ENCODE measurements around the gene SYT2. TPM values are rescaled to one million over a fixed set of nuclear protein-coding genes. Genes with fewer than 3 reads are reported as not detected.
"Not testable (repeated sequence)": the region's sequence is repeated elsewhere in the genome, so short reads cannot be mapped to it uniquely, and the experiment has no call there.

Gene SYT2
- total RNA-seq, 1 experiment from 2014 or later = not detected

DNA sequence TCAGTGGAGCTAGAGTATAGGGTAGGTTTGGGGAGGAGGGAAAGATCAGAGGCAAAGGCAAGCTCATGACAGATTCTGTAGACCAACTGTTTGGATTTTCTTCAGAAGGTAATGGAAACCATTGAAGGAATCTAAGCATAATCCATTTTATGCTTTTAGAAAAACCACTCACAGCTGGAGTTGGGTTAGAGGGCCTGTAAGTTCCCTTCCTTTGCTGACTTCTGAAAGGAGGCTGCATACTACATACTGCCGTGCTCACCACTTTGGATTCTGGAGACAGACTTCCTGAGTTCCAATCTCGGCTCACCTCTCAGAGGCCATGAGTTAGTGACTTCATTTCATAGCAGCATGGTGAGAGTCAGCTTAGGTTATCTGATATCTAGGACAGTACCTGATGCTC is 6.4 kb upstream of the SYT2 start:
- Histone ChIP-seq H3K27ac (no peak overlapping the region), H3K4me3 (no peak overlapping the region)
- no peak for DNase-seq (ENCODE audit: low read depth in 1 of 2, low spot score in 2 of 2)

DNA sequence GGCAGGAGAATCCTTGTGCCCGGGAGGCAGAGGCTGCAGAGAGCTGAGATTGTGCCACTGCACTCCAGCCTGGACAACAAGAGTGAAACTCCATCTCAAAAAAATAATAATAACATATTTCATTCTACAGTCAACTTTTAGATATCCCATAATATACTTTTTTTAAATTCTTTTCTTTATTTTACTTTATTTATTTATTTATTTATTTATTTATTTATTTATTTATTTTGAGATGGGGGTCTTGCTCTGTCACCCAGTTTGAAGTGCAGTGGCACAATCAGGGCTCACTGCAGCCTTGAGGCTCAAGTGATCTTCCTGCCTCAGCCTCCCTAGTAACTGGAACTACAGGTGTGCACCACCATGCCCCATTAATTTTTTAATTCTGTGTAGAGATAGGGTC is 3.9 kb upstream of the SYT2 start:
- not testable (repeated sequence) for H3K4me3 ChIP-seq; DNase-seq (ENCODE audit: low read depth in 1 of 2, low spot score in 2 of 2); H3K27ac ChIP-seq; H3K9me3 ChIP-seq (replicated peaks); H3K36me3 ChIP-seq
- Histone ChIP-seq H3K27me3 (replicated peaks) (peaks cover 31% of the 10 kb centered on the region), H3K4me1 (replicated peaks) (peaks cover 16% of the 10 kb centered on the region)

More for the DNA sequence above, 6.4 kb upstream of the SYT2 start:
- H3K27me3 ChIP-seq (replicated peaks) = peaks cover 8% of the 10 kb centered on the region; the same call in 1 of the 2 replicates
- H3K4me1 ChIP-seq (replicated peaks) = peaks cover 6% of the 10 kb centered on the region; the same call in 1 of the 2 replicates
- no peaks in the 10 kb centered on the region for H3K9me3 ChIP-seq (replicated peaks)
- no peaks in the 10 kb centered on the region for H3K36me3 ChIP-seq

DNA sequence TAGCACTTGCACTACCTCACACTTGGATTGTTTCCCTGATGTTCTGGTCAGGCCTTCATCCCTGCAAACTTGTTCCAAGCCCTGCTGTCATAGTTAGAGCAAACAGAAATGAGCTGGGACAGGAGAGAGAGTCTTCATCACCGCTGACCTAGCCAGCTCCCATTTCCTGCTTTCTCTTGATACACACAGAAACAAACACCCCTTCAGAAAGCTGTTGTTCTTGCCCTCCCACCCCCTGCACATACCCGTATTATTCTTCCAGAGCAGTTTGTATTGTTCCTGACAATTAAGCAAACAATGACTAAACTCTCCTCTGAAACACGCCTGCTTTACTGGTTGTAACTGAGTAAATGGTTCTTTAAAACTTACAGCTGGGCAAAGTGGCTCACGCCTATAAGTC is 2.9 kb upstream of the SYT2 start:
- H3K27ac ChIP-seq = no peak overlapping the region
- DNase-seq (ENCODE audit: low read depth in 1 of 2, low spot score in 2 of 2) = peak in 1 of 2 experiments; percentile 48
- H3K4me1 ChIP-seq (replicated peaks) = peaks cover 16% of the 10 kb centered on the region
- H3K27me3 ChIP-seq (replicated peaks) = peaks cover 39% of the 10 kb centered on the region
- H3K9me3 ChIP-seq (replicated peaks) = no peaks in the 10 kb centered on the region
- H3K4me3 ChIP-seq = no peak overlapping the region
- no peaks in the 10 kb centered on the region for H3K36me3 ChIP-seq

GRCh38 chr1:202711949-202712635 is 1.8 kb upstream of the SYT2 start:
- H3K9me3 ChIP-seq (replicated peaks) = no peaks in the 10 kb centered on the region
- H3K27me3 ChIP-seq (replicated peaks) = peaks cover 44% of the 10 kb centered on the region
- H3K36me3 ChIP-seq = no peaks in the 10 kb centered on the region
- H3K4me1 ChIP-seq (replicated peaks) = peaks cover 16% of the 10 kb centered on the region
- no peak overlapping the region for H3K4me3 ChIP-seq
- no peak for DNase-seq (ENCODE audit: low read depth in 1 of 2, low spot score in 2 of 2)
- H3K27ac ChIP-seq = no peak overlapping the region

- Histone ChIP-seq H3K27ac (no peak overlapping the region), H3K4me3 (no peak overlapping the region), H3K4me1 (replicated peaks) (peaks cover 16% of the 10 kb centered on the region), H3K9me3 (replicated peaks) (no peaks in the 10 kb centered on the region), H3K36me3 (no peaks in the 10 kb centered on the region), H3K27me3 (replicated peaks) (peaks cover 60% of the 10 kb centered on the region)
- DNase-seq (ENCODE audit: low read depth in 1 of 2, low spot score in 2 of 2) = peak in 1 of 2 experiments; percentile 36
Measured at GRCh38 chr1:202709276-202710041, 795 bp downstream of the SYT2 start.

GRCh38 chr1:202708456-202709275 is 1.6 kb downstream of the SYT2 start:
- no peaks in the 10 kb centered on the region for H3K36me3 ChIP-seq
- H3K27me3 ChIP-seq (replicated peaks) = peaks cover 67% of the 10 kb centered on the region

GRCh38 chr1:202706851-202707250 is 3.4 kb downstream of the SYT2 start:
- Histone ChIP-seq H3K4me3 (no peak overlapping the region), H3K27me3 (replicated peaks) (peaks cover 74% of the 10 kb centered on the region), H3K9me3 (replicated peaks) (no peaks in the 10 kb centered on the region), H3K36me3 (no peaks in the 10 kb centered on the region), H3K27ac (no peak overlapping the region), H3K4me1 (replicated peaks) (peaks cover 10% of the 10 kb centered on the region)
- no peak for DNase-seq (ENCODE audit: low read depth in 1 of 2, low spot score in 2 of 2)

More at GRCh38 chr1:202708456-202709275, 1.6 kb downstream of the SYT2 start:
- DNase-seq (ENCODE audit: low read depth in 1 of 2, low spot score in 2 of 2) = peak in 1 of 2 experiments; percentile 34
- no peaks in the 10 kb centered on the region for H3K9me3 ChIP-seq (replicated peaks)
- H3K4me1 ChIP-seq (replicated peaks) = peaks cover 16% of the 10 kb centered on the region
- no peak overlapping the region for H3K27ac ChIP-seq
- no peak overlapping the region for H3K4me3 ChIP-seq

DNA sequence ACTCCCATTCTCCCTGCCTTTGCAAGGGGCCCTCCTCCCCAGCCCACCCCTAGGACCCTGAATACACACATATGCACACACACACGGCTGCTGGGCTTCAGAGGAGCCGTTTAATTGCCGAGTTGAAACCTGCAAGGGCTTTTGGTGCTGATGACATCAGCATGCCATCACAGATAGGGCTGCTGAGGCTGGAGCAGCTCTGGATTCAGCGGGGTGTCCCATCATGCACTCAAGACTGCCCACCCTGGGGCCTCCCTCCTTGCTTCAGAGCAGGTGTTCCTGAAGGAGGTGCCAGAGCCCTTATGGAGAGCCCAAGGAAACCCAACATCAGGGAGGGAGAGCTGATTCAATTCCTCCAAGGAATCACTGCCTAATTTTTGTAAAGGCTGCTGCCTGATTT is 5.7 kb downstream of the SYT2 start:
- no peak overlapping the region for H3K4me3 ChIP-seq
- H3K4me1 ChIP-seq (replicated peaks) = peaks cover under 1% of the 10 kb centered on the region
- peaks cover 72% of the 10 kb centered on the region for H3K27me3 ChIP-seq (replicated peaks)
- H3K36me3 ChIP-seq = no peaks in the 10 kb centered on the region
- DNase-seq (ENCODE audit: low read depth in 1 of 2, low spot score in 2 of 2) = no peak
- H3K27ac ChIP-seq = no peak overlapping the region
- no peaks in the 10 kb centered on the region for H3K9me3 ChIP-seq (replicated peaks)

DNA sequence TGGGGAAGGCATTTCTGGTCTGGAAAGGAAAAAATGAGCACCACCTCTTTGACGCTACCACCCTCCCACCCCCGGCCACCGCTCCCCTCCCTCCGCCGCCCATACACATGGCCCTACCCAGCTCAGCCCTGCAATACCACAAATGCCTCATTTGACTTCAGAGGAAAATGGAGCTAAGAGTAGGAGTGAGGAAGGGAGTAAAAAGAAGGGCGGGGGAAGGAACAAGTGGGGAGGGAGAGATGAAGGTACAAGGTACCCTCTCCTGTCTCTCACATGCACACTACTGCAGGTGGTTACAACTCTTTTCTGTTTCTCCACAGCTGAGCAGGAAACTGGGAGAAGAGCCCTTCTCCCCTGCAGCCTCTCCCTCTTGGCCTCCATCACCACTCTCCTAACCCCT is 7.1 kb downstream of the SYT2 start:
- DNase-seq (ENCODE audit: low read depth in 1 of 2, low spot score in 2 of 2) = no peak
- Histone ChIP-seq H3K4me3 (no peak overlapping the region), H3K9me3 (replicated peaks) (no peaks in the 10 kb centered on the region), H3K27me3 (replicated peaks) (peaks cover 61% of the 10 kb centered on the region), H3K4me1 (replicated peaks) (no peaks in the 10 kb centered on the region), H3K36me3 (no peaks in the 10 kb centered on the region), H3K27ac (no peak overlapping the region)

GRCh38 chr1:202702088-202702487 is 8.2 kb downstream of the SYT2 start:
- Histone ChIP-seq H3K9me3 (replicated peaks) (no peaks in the 10 kb centered on the region), H3K27me3 (replicated peaks) (peaks cover 67% of the 10 kb centered on the region), H3K27ac (no peak overlapping the region), H3K36me3 (no peaks in the 10 kb centered on the region), H3K4me1 (replicated peaks) (no peaks in the 10 kb centered on the region), H3K4me3 (no peak overlapping the region)
- DNase-seq (ENCODE audit: low read depth in 1 of 2, low spot score in 2 of 2) = no peak

DNA sequence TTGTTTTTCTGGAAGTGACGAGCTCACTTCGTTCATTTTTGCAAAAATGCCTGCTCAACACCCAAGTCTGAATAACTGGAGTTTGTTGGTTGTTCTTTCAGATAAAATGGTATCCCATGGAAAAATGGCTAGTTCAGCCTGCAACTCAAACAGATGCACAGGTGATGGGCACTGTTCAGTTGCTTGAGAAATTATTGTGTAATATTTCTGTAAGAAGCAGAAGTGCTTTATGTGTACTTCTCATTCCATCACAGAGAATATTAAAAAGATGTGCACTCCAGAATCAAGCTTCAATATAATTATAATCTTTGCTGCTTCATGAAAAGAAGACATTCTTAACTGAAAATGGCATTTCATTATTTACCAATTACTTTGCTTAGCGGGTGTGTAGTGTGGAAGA is 9.1 kb downstream of the SYT2 start:
- H3K27ac ChIP-seq = no peak overlapping the region
- H3K27me3 ChIP-seq (replicated peaks) = peaks cover 68% of the 10 kb centered on the region
- no peaks in the 10 kb centered on the region for H3K9me3 ChIP-seq (replicated peaks)
- no peaks in the 10 kb centered on the region for H3K4me1 ChIP-seq (replicated peaks)
- H3K4me3 ChIP-seq = no peak overlapping the region
- DNase-seq (ENCODE audit: low read depth in 1 of 2, low spot score in 2 of 2) = no peak
- H3K36me3 ChIP-seq = no peaks in the 10 kb centered on the region

DNA sequence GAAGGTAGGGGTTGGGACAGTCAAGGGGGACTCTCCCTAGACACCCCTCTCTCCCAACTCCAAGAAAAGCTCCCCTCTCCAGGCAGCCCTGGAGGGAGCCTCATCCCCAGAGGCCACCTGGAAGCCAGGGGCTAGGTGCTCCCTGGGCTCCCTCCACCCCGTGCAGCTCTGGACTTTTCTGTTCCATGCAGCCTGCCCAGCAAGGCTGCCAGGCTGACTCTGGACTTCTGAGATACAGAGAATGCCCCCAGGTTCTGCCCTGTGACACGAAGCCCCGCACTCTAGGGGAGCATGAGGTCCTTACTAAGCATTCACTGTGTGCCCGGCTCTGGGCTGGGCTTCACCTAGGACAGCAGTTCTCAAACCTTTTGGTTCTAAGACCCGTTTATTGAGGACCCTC is 10.2 kb downstream of the SYT2 start:
- H3K27ac ChIP-seq = no peak overlapping the region
- H3K9me3 ChIP-seq (replicated peaks) = no peaks in the 10 kb centered on the region
- H3K4me1 ChIP-seq (replicated peaks) = no peaks in the 10 kb centered on the region
- no peaks in the 10 kb centered on the region for H3K36me3 ChIP-seq
- no peak for DNase-seq (ENCODE audit: low read depth in 1 of 2, low spot score in 2 of 2)
- H3K4me3 ChIP-seq = no peak overlapping the region
- H3K27me3 ChIP-seq (replicated peaks) = peaks cover 63% of the 10 kb centered on the region

GRCh38 chr1:202698276-202698675 is 12.0 kb downstream of the SYT2 start:
- H3K4me3 ChIP-seq = no peak overlapping the region
- peaks cover 53% of the 10 kb centered on the region for H3K27me3 ChIP-seq (replicated peaks)
- no peaks in the 10 kb centered on the region for H3K36me3 ChIP-seq
- H3K4me1 ChIP-seq (replicated peaks) = no peaks in the 10 kb centered on the region
- DNase-seq (ENCODE audit: low read depth in 1 of 2, low spot score in 2 of 2) = no peak
- no peaks in the 10 kb centered on the region for H3K9me3 ChIP-seq (replicated peaks)
- H3K27ac ChIP-seq = no peak overlapping the region

DNA sequence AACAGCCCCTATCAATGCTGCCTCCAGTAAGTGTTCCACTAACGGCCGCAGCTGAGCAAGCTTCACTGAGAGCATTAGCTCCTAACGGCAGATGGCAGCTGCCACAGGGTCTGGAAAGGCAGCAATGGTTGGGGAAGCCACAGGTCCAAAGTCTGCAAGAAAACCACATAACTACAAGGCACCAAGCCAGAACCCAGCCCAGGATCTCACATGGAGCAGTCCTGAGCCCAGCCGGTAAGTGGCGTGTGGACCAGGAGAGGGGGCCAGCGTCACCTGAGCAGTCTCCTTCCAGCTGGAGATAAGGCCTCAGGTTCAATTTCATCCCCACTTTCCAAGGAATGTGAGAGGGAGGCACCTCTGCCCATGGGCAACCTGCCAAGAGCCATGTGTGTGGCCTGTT is 13.2 kb downstream of the SYT2 start:
- H3K4me3 ChIP-seq = no peak overlapping the region
- no peak overlapping the region for H3K27ac ChIP-seq
- no peaks in the 10 kb centered on the region for H3K9me3 ChIP-seq (replicated peaks)
- H3K36me3 ChIP-seq = no peaks in the 10 kb centered on the region
- H3K4me1 ChIP-seq (replicated peaks) = no peaks in the 10 kb centered on the region
- DNase-seq (ENCODE audit: low read depth in 1 of 2, low spot score in 2 of 2) = no peak
- peaks cover 52% of the 10 kb centered on the region for H3K27me3 ChIP-seq (replicated peaks)
